ENCODE data around the gene DMXL1.

The DMXL1 gene

DNA sequence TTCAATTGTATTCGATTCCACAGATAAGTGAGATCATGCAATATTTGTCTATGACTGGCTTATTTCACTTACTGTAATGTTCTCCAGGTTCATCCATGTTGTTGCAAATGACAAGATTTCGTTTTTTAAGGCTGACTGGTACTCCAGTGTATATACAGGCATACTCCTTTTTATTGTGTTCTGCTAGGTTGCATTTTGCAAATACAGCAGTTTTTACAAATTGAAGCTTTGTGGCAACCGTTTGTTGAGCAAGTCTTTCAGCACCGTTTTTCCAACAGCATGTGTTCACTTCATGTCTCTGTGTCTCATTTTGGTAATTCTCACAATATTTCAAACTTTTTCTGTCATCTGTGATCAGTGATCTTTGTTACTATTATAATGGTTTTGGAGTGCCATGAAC, 82.7 kb downstream of the DMXL1 start:
- no peak overlapping the region for H3K4me3 ChIP-seq (replicated peaks; ENCODE audit: low read depth, low read length)

DNA sequence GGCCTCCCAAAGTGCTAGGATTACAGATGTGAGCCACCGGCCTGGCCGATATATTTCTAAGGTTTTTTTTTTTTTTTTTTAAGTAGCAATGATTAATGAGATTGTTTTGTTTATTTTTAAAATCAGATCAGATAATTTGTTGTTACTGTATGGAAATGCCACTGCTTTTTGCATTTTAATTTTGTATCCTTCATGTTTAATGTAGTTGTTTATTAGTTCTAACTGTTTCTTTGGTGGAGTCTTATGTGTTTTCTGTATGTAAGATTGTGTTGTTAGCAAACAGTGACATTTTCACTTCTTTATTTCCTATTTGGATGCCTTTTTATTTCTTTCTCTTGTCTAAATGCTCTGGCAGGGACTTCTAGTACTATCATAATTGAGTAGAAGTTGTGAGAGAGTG, 87.3 kb downstream of the DMXL1 start:
- TF ChIP-seq, protein P1, sequence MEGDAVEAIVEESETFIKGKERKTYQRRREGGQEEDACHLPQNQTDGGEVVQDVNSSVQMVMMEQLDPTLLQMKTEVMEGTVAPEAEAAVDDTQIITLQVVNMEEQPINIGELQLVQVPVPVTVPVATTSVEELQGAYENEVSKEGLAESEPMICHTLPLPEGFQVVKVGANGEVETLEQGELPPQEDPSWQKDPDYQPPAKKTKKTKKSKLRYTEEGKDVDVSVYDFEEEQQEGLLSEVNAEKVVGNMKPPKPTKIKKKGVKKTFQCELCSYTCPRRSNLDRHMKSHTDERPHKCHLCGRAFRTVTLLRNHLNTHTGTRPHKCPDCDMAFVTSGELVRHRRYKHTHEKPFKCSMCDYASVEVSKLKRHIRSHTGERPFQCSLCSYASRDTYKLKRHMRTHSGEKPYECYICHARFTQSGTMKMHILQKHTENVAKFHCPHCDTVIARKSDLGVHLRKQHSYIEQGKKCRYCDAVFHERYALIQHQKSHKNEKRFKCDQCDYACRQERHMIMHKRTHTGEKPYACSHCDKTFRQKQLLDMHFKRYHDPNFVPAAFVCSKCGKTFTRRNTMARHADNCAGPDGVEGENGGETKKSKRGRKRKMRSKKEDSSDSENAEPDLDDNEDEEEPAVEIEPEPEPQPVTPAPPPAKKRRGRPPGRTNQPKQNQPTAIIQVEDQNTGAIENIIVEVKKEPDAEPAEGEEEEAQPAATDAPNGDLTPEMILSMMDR (IDR thresholded peaks at IDR 0.05; ENCODE audit: low read depth, low read length, missing control alignments): no peak
- no peak overlapping the region for H3K4me3 ChIP-seq (replicated peaks; ENCODE audit: low read depth, low read length)
- no peak for DNase-seq (ENCODE audit: extremely low read depth, low read depth)

More for the DNA sequence above, 82.7 kb downstream of the DMXL1 start:
- TF ChIP-seq, protein P1 (IDR thresholded peaks at IDR 0.05; ENCODE audit: low read depth, low read length, missing control alignments): no peak
- DNase-seq (ENCODE audit: extremely low read depth, low read depth): no peak

DNA sequence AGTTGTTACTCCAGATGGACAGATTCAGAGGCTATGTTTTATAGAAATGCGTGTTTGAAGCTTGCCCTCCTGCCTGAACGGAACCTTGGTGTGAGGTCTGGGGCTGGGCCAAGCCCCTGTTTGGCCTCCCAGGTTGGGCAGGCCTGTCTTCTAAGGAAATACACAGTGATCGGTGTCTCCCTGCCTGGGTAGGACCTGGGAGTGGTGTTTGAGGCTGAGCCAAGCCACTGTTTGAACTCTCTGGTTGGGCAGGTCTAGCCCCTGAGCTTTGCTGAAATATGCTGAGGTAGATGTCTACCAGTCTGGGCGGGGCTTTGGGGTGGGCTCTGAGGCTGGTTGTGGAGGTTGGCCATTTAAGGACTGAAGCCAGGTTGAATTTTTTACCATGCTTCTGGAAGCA, 90.5 kb downstream of the DMXL1 start:
- no peak overlapping the region for H3K4me3 ChIP-seq (replicated peaks; ENCODE audit: low read depth, low read length)
- no peak for DNase-seq (ENCODE audit: extremely low read depth, low read depth)
- TF ChIP-seq, protein P1 (IDR thresholded peaks at IDR 0.05; ENCODE audit: low read depth, low read length, missing control alignments): no peak

DNA sequence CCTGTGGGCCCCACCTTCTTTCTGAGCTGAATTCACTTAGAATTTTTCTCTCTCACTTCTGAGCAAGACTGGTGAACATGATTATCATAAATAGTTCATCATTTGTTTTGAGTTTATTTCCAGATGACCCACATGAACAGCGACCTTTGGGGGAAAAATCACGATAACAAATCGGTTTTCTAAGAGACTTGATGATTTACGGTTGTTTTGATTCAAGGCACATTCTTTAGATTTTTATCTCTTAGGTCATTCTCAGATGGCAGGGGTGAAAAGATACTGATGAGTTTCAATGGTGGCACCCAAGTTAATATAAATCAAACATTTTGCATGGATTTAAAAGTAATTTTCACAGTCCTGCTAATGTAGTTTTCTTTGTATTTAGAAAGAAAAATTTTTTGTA, 95.1 kb downstream of the DMXL1 start:
- TF ChIP-seq, protein P1 (IDR thresholded peaks at IDR 0.05; ENCODE audit: low read depth, low read length, missing control alignments): no peak
- peak; percentile 5 for DNase-seq (ENCODE audit: extremely low read depth, low read depth)
- no peak overlapping the region for H3K4me3 ChIP-seq (replicated peaks; ENCODE audit: low read depth, low read length)

DNA sequence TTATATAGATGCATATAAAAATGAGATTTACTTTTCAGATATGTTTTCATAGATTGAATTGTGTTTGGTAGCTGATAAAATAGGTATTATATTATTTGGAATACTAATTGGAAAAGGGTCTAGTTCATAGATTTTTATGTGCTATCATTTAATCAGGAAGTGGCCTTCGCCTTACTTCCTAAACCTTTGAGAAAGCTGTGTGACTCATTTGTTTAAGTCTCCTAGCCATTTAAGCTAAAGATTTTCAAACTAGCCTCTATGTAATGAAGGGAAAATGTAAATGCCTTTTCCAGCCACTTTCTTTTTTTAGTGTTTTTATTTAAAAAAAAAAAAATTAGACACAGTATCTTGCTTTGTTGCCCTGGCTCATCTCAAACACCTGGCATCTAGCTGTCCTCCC, 97.5 kb downstream of the DMXL1 start:
- TF ChIP-seq, protein P1 (IDR thresholded peaks at IDR 0.05; ENCODE audit: low read depth, low read length, missing control alignments): no peak
- DNase-seq (ENCODE audit: extremely low read depth, low read depth): no peak
- H3K4me3 ChIP-seq (replicated peaks; ENCODE audit: low read depth, low read length): no peak overlapping the region

DNA sequence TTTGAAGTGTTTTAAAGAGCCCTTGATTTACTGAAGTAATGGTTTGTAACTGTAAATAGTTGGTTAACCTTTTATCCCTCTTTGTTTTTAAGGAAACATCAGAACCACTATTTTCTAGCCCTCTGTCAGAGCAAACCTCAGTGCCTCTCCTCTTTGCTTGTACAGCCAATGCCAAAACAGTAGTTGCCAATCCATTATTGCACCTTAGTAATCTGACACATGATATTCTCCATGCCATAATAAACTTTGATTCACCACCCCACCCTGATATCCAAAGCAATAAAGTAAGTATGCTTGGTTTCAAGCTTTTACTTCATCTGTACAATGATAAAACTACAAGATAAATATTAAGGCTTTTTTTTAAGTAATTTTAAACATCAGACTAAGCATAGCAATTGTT, 100.8 kb downstream of the DMXL1 start:
- DNase-seq (ENCODE audit: extremely low read depth, low read depth): no peak
- H3K4me3 ChIP-seq (replicated peaks; ENCODE audit: low read depth, low read length): no peak overlapping the region
- TF ChIP-seq, protein P1 (IDR thresholded peaks at IDR 0.05; ENCODE audit: low read depth, low read length, missing control alignments): no peak

DNA sequence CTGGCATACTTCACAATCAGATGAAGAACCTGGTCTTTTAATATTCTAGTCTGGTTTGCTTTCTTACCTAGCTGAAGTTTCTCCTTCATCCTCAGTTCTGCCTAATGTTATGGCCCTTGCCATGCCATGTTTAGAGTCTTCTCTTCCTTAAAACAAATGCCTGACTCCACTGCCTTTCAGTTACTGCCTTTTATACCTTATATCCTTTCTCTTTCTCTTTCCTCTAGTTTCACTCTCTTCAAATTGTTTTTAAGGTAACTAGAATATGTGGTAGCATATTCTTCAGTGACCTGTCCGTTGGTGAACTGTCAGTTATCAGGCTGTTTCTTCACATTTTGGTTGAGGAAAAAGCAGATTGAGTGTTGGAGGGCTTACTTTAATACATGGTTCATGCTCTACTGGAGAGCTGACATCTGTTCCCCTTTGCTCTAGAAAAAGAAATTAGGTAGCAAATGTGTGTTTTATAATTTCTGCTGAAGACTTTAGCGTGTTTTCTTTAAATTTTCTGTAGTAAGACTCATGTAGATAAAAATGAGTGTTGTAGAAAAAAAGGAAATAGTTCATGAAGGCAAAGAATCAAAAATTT, 103.8 kb downstream of the DMXL1 start:
- no peak for DNase-seq (ENCODE audit: extremely low read depth, low read depth)
- TF ChIP-seq, protein P1 (IDR thresholded peaks at IDR 0.05; ENCODE audit: low read depth, low read length, missing control alignments): no peak
- no peak overlapping the region for H3K4me3 ChIP-seq (replicated peaks; ENCODE audit: low read depth, low read length)
